GM13976 (cell line): Measurements from ENCODE around the gene OPHN1.

Experiments used
- DNase-seq: peaks from one replicate; pipeline ENCODE4 v3.0.0; 2012; ENCODE audit warnings: low spot score
- in situ Hi-C: fragments of 300-500 bp; cut with MboI; formaldehyde crosslinking; loops from one replicate; pipeline ENCODE4 v1.12.0; 2022; ENCODE audit warnings: low sequenced_read_pairs, mixed read lengths, inconsistent platforms; ENCODE audit not compliant: unreplicated experiment
- TF ChIP-seq, protein P1 (sequence below): IDR thresholded peaks from 2 replicates; pipeline ENCODE4 v1.5.1; 2012; ENCODE audit warnings: borderline replicate concordance, mild to moderate bottlenecking; ENCODE audit not compliant: insufficient read depth; ENCODE audit errors: extremely low read depth, missing control alignments, control extremely low read depth

Gene OPHN1

DNA sequence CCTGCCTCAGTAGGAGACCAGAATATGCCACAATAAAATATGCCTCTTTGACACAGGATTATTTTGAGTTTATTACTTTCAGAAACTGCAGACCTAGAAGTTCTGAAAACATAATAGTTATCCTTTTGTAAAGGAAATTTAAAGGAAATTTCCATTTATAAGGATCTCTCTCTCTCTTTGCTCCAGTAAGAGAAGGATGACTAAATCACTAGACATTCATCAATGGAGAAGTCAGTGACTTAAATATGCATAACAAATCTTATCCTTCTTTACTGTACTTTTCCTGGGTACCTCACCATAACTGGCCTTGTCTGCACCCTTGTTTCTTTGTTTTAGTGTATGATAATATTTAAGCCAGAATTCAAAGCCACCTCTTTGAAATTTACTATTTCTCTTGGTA, 28.3 kb upstream of the OPHN1 start:
- in situ Hi-C loops: loop anchor here (25.0 kb wide), 1 partner anchor 274 kb away; no protein-coding TSS in a partner anchor
- TF ChIP-seq, protein P1, sequence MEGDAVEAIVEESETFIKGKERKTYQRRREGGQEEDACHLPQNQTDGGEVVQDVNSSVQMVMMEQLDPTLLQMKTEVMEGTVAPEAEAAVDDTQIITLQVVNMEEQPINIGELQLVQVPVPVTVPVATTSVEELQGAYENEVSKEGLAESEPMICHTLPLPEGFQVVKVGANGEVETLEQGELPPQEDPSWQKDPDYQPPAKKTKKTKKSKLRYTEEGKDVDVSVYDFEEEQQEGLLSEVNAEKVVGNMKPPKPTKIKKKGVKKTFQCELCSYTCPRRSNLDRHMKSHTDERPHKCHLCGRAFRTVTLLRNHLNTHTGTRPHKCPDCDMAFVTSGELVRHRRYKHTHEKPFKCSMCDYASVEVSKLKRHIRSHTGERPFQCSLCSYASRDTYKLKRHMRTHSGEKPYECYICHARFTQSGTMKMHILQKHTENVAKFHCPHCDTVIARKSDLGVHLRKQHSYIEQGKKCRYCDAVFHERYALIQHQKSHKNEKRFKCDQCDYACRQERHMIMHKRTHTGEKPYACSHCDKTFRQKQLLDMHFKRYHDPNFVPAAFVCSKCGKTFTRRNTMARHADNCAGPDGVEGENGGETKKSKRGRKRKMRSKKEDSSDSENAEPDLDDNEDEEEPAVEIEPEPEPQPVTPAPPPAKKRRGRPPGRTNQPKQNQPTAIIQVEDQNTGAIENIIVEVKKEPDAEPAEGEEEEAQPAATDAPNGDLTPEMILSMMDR: no peak
- no peak for DNase-seq

DNA sequence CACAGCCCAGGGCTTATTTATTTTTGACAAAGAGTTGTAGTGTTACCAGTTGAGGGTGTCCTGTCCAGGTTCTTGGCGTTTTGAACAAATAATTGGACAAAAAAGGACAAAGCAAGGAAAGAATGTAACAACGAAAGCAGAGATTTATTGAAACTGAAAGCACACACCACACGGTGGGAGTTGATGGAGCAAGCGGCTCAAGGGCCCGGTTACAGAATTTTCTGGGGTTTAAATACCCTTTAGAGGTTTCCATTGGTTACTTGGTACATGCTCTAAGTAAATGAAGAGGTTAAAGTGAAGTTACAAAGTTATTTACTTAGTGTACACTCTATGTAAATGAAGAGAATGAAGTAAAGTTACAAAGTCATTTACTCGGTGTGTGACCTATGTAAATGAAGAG, 27.8 kb upstream of the OPHN1 start:
- TF ChIP-seq, protein P1: no peak
- DNase-seq: no peak
- in situ Hi-C loops: loop anchor here (25.0 kb wide), 1 partner anchor 274 kb away; no protein-coding TSS in a partner anchor

DNA sequence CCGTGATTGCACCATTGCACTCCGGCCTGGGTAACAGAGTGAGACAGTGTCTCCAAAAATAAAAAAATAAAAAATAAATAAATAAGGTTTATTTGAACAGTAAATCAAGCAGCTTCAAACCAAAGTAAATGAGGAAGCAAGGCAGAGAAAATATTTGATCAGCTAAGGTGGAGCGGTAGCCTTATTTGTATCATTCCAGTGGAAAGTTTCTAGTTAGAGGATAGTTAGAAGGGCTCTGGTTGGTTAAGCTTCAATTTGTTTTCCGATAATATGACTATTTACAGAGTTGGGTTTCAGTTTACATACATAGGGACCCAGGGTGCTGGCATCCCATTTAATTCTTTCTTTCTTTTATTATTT, 21.8 kb upstream of the OPHN1 start:
- DNase-seq: no peak
- TF ChIP-seq, protein P1: no peak
- in situ Hi-C loops: loop anchor here (25.0 kb wide), 1 partner anchor 268 kb away; no protein-coding TSS in a partner anchor

DNA sequence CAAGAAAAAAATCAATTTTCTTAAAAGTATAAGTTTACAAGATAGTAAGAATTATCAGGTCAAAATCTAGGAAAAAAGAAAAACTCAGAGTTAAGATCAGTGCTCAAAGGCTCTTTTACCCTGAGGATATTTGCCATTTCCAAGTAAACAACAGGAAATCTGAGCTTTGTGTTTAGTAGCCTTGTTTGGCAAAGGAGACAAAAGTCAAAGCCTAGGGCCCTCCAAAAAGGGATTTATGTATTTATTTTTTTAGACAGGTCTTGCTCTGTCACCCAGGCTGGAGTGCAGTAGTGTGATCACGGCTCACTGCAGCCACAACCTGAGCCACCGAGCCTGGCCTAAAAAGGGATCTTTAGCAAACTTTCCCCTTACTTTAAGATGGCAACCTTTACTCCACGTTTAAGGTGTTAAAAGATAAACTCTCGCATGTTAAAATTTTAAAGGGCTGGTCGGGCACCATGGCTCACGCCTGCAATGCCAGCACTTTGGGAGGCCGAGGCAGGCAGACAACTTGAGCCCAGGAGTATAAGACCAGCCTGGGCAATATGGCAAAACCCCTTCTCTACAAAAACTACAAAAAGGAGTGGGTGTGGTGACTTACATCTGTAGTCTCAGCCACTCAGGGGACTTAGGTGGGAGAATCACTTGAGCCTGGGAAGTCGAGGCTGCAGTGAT, 21.3 kb upstream of the OPHN1 start:
- TF ChIP-seq, protein P1: no peak
- in situ Hi-C loops: loop anchor here (25.0 kb wide), 1 partner anchor 267 kb away; no protein-coding TSS in a partner anchor
- DNase-seq: no peak

DNA sequence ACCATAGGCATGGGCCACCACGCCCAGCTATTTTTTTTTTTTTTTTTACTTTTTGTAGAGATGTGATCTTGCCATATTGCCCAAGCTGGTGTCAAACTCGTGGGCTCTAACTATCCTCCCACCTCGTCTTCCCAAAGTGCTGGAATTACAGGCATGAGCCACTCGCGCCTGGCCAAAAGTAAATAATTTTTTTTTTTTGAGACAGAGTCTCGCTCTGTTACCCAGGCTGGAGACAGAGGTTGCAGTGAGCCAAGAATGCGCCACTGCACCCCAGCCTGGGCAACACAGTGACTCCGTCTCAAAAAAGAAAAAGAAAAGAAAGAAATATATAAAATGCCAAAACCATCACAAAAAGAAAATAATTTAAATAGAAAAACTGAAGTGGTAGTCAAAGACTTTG, 18.4 kb upstream of the OPHN1 start:
- TF ChIP-seq, protein P1: no peak
- no peak for DNase-seq
- in situ Hi-C loops: loop anchor here (25.0 kb wide), 1 partner anchor 264 kb away; no protein-coding TSS in a partner anchor

DNA sequence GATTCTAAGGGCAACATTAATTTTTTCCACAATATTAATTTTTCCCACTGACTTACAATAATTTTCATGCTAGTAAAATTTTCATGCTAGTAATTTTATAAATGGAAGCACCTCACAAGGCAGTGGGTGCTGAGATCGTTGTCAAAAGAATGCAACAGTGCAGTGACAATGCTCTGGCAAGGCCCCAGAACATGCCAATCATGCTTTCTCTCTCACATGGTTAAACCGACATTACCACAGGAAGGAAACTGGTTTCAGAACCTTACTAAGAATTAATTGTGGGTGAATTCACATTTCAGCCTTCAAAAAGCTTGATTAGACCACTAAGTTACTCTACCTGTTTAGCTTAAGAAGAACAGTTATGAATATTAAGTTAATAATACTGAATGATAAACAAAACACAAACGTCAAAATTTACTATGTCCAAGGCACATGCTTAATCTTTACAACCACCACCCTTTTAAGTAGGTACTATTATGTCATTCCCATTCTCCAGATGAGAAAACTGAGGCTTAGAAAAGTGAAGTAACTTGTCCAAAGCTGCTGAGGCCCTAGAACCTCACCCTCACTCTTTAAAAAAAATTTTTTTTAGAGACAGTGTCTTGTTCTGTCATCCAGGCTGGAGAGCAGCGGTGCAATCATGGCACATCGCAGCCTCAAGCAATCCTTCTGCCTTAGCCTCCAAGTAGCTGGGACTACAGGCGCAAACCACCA, 10.0 kb upstream of the OPHN1 start:
- TF ChIP-seq, protein P1: no peak
- DNase-seq: no peak
- in situ Hi-C loops: no loop called here
